Activated CD8-positive, alpha-beta memory T cell treated with anti-CD3 and anti-CD28 coated beads for 48 hours (primary cell): ENCODE data around the gene NDEL1.

Source experiments
- DNase-seq, 3 experiments: peaks; one replicate each; pipeline ENCODE4 v3.0.0-alpha.2; 2020; ENCODE audit warnings: low read depth in 2 of 3, low spot score in 2 of 3

NDEL1 gene

GRCh38 chr17:8477171-8477570 lies 41.5 kb downstream of the NDEL1 start:
- no peak for DNase-seq

GRCh38 chr17:8477715-8478441 lies 42.2 kb downstream of the NDEL1 start:
- no peak for DNase-seq

GRCh38 chr17:8479431-8479947 lies 43.8 kb downstream of the NDEL1 start:
- no peak for DNase-seq

- no peak for DNase-seq
Observed at GRCh38 chr17:8480011-8480976, 44.6 kb downstream of the NDEL1 start.

GRCh38 chr17:8481089-8481488 lies 45.4 kb downstream of the NDEL1 start:
- no peak for DNase-seq

GRCh38 chr17:8481703-8482102 lies 46.0 kb downstream of the NDEL1 start:
- no peak for DNase-seq

GRCh38 chr17:8482546-8482945 lies 46.9 kb downstream of the NDEL1 start:
- no peak for DNase-seq

- DNase-seq, result no peak
Observed at GRCh38 chr17:8484465-8484864, 48.8 kb downstream of the NDEL1 start.

- no peak for DNase-seq
Observed at GRCh38 chr17:8485491-8485890, 49.8 kb downstream of the NDEL1 start.

- DNase-seq, result no peak
Observed at GRCh38 chr17:8487130-8487645, 51.5 kb downstream of the NDEL1 start.

- no peak for DNase-seq
Observed at GRCh38 chr17:8487743-8488142, 52.1 kb downstream of the NDEL1 start.

- DNase-seq, result no peak
Observed at GRCh38 chr17:8488491-8488890, 52.8 kb downstream of the NDEL1 start.

GRCh38 chr17:8488901-8489300 lies 53.2 kb downstream of the NDEL1 start:
- DNase-seq, result no peak

GRCh38 chr17:8489841-8490240 lies 54.2 kb downstream of the NDEL1 start:
- DNase-seq, result no peak

- DNase-seq, result no peak
Observed at GRCh38 chr17:8490256-8491023, 54.8 kb downstream of the NDEL1 start.

GRCh38 chr17:8492121-8492520 lies 56.4 kb downstream of the NDEL1 start:
- DNase-seq, result no peak

GRCh38 chr17:8494021-8494420 lies 58.3 kb downstream of the NDEL1 start:
- DNase-seq, result no peak

- no peak for DNase-seq
Observed at GRCh38 chr17:8494506-8495111, 58.9 kb downstream of the NDEL1 start.

- no peak for DNase-seq
Observed at GRCh38 chr17:8496081-8496480, 60.4 kb downstream of the NDEL1 start.

- no peak for DNase-seq
Observed at GRCh38 chr17:8499171-8499570, 63.5 kb downstream of the NDEL1 start.

GRCh38 chr17:8499614-8500013 lies 63.9 kb downstream of the NDEL1 start:
- DNase-seq, result no peak
